PC-9 (cell line): ENCODE data around the gene COG5.

ENCODE experiments used
- EZH2 ChIP-seq: fragments of 200-600 bp; sonication (generic); IDR thresholded peaks from 2 replicates; pipeline ENCODE4 v1.8.0; 2017; ENCODE audit warnings: antibody characterized with exemption, low read depth
- TF ChIP-seq, protein P1 (sequence below): fragments of 200-600 bp; sonication (generic); conservative IDR thresholded peaks from 2 replicates; pipeline ENCODE4 v1.6.1; 2017; ENCODE audit warnings: mixed run types, antibody characterized with exemption, mild to moderate bottlenecking, moderate library complexity

GRCh38 chr7:107264723-107265122 lies 299.0 kb downstream of the COG5 start:
- TF ChIP-seq EZH2 = no peak
- TF ChIP-seq, protein P1, sequence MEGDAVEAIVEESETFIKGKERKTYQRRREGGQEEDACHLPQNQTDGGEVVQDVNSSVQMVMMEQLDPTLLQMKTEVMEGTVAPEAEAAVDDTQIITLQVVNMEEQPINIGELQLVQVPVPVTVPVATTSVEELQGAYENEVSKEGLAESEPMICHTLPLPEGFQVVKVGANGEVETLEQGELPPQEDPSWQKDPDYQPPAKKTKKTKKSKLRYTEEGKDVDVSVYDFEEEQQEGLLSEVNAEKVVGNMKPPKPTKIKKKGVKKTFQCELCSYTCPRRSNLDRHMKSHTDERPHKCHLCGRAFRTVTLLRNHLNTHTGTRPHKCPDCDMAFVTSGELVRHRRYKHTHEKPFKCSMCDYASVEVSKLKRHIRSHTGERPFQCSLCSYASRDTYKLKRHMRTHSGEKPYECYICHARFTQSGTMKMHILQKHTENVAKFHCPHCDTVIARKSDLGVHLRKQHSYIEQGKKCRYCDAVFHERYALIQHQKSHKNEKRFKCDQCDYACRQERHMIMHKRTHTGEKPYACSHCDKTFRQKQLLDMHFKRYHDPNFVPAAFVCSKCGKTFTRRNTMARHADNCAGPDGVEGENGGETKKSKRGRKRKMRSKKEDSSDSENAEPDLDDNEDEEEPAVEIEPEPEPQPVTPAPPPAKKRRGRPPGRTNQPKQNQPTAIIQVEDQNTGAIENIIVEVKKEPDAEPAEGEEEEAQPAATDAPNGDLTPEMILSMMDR = no peak
